Fibroblast of the aortic adventitia (primary cell): ENCODE measurements around the gene H2BW2. TPM values are rescaled to one million over a fixed set of nuclear protein-coding genes. Genes with fewer than 3 reads are reported as not detected.
"Not testable (repeated sequence)": the region's sequence is repeated elsewhere in the genome, so short reads cannot be mapped to it uniquely, and the experiment has no call there.

Source experiments
- DNase-seq: peaks from one replicate; pipeline ENCODE4 v3.0.0-alpha.2; 2010; ENCODE audit warnings: low read depth
- H3K4me3 ChIP-seq: 2 replicates; pipeline ENCODE4 v1.5.1; 2011; ENCODE audit warnings: low read depth, mild to moderate bottlenecking, control low read depth, low read length, moderate library complexity
- CTCF ChIP-seq: IDR thresholded peaks from 2 replicates; pipeline ENCODE4 v1.5.1; 2011; ENCODE audit warnings: mild to moderate bottlenecking, low read length, control low read depth, inconsistent platforms; ENCODE audit not compliant: insufficient read depth
- total RNA-seq: library from RNA; depleted of rRNA; stranded (reverse); fragments of >200 nt; gene quantifications from 2 replicates; pipeline ENCODE4 v1.2.3, GENCODE V29; 2012; ENCODE audit warnings: low replicate concordance

The H2BW2 gene
- total RNA-seq = not detected in 2 replicates

GRCh38 chrX:104039689-104040505 lies at the start of gene H2BW2:
H2BW2 (plus strand) TSS chrX:104039956; CDS start chrX:104039995, 39 bp downstream.
- no peak for DNase-seq
- no peak for TF ChIP-seq CTCF
- H3K4me3 ChIP-seq = no peak within 1 kb of the TSS

- DNase-seq = no peak
- no peak for TF ChIP-seq CTCF
- no peak overlapping the region for H3K4me3 ChIP-seq
Measured at GRCh38 chrX:103999234-103999633, 40.5 kb upstream of the H2BW2 start.

- H3K4me3 ChIP-seq = no peak overlapping the region
- no peak for TF ChIP-seq CTCF
- no peak for DNase-seq
Measured at GRCh38 chrX:104008831-104009230, 30.9 kb upstream of the H2BW2 start.

GRCh38 chrX:104013158-104013557 lies 26.6 kb upstream of the H2BW2 start:
- TF ChIP-seq CTCF = no peak
- no peak for DNase-seq
- H3K4me3 ChIP-seq = no peak overlapping the region

DNA sequence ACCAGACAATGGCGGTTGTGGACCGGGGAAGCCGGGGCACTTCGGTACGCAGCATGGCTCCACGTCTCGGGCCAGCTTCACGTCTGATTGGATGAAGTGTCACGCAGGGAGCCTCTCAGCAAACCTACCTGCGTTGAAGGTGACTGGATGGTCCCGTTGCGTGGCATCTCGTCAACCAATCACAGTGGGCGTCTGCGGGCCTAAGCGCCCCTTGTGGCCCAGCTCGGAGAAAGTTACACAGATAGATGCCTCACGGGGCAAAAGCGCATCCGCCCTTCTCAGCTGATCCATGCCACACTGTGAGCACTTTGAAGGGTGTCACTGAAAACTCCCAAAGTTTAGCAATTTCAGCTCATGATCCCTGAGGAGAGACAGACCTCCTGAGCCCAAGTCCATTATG lies 26.1 kb upstream of the H2BW2 start, which contains the start of gene H2BW1:
TSS of gene H2BW1 (minus strand) at position 103 of the 400 bp plus-strand sequence. CDS start 132 bp downstream, outside the sequence.
- DNase-seq = no peak
- no peak for TF ChIP-seq CTCF
- no peak within 1 kb of the TSS for H3K4me3 ChIP-seq

DNA sequence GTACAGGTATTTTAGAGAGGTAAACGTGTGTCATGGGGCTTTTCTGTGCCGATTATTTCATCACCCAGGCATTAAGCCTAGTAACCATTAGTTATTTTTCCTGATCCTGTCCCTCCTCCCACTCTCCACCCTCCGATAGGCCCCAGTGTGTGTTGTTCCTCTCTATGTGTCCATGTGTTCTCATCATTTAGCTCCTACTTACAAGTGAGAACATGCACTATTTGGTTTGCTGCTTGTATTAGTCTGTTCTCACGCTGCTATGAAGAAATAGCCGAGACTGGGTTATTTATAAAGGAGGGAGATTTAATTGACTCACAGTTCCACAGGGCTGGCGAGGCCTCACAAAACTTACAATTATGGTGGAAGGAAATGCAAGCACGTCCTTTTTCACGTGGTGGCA lies 24.2 kb upstream of the H2BW2 start:
- not testable (repeated sequence) for DNase-seq, H3K4me3 ChIP-seq

DNA sequence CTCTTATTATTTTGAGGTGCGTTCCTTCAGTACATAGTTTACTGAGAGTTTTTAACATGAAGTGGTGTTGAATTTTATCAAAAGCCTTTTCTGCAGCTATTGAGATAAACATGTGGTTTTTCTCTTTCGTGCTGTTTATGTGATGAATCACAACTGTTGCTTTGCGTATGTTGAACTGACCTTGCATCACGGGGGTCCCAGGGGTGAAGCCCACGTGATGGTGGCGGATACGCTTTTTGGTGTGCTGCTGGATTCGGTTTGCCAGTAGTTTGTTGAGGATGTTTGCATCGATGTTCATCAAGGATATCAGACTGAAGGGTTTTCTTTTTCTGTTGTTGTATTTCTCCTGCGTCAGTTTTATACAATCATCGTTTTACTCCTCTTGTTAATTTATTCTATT lies 21.6 kb upstream of the H2BW2 start:
- H3K4me3 ChIP-seq = no peak overlapping the region
- no peak for TF ChIP-seq CTCF
- no peak for DNase-seq
